H1 (cell line): Measurements from ENCODE around the gene COL4A1.

ENCODE experiments used
- CREB1 ChIP-seq: IDR thresholded peaks from 2 replicates; pipeline ENCODE4 v1.6.1; 2012; ENCODE audit warnings: inconsistent platforms
- GABPA ChIP-seq: IDR thresholded peaks from 2 replicates; pipeline ENCODE4 v1.6.1; 2011; ENCODE audit warnings: mild to moderate bottlenecking, low read length, moderate library complexity, borderline replicate concordance; ENCODE audit not compliant: insufficient read depth
- HDAC6 ChIP-seq: IDR thresholded peaks from one replicate; pipeline ENCODE4 v1.7.1; 2012; ENCODE audit warnings: low read depth, mild to moderate bottlenecking, inconsistent platforms, low read length, moderate library complexity
- POLR2A ChIP-seq, 2 experiments: IDR thresholded peaks; 1 replicate in 1 of 2; 2 replicates in 1 of 2; pipeline ENCODE4 v1.6.1; 2011; ENCODE audit warnings: low read depth in 2 of 2, low read length in 2 of 2, mild to moderate bottlenecking in 2 of 2; ENCODE audit errors: control extremely low read depth in 1 of 2
- RAD21 ChIP-seq, 2 experiments: IDR thresholded peaks in 1 of 2; conservative IDR thresholded peaks in 1 of 2; 2 replicates each; pipeline ENCODE4 v1.6.1; 2011; ENCODE audit warnings: low read depth in 2 of 2, low read length in 2 of 2, improper control_type of control experiment in 1 of 2, inconsistent platforms in 1 of 2, mild to moderate bottlenecking in 1 of 2, moderate library complexity in 1 of 2
- RXRA ChIP-seq: IDR thresholded peaks from 2 replicates; pipeline ENCODE4 v1.6.1; 2011; ENCODE audit warnings: low read depth, mild to moderate bottlenecking, low read length, moderate library complexity; ENCODE audit not compliant: insufficient read depth
- SRF ChIP-seq: IDR thresholded peaks from 2 replicates; pipeline ENCODE4 v1.6.1; 2011; ENCODE audit warnings: mild to moderate bottlenecking, low read depth, low read length, moderate library complexity
- SUZ12 ChIP-seq: fragments of 200-600 bp; sonication (generic); IDR thresholded peaks from 2 replicates; pipeline ENCODE4 v1.6.1; 2012; ENCODE audit warnings: mild to moderate bottlenecking, inconsistent platforms, low read length, moderate library complexity, mixed read lengths
- TEAD4 ChIP-seq: IDR thresholded peaks from 2 replicates; pipeline ENCODE4 v1.6.1; 2012; ENCODE audit warnings: low read depth, low read length, inconsistent platforms, mixed read lengths
- TF ChIP-seq, protein P1 (sequence below), 3 experiments: IDR thresholded peaks; 1 replicate in 2 of 3; 2 replicates in 1 of 3; pipeline versions ENCODE4 v1.5.1 to v1.6.1; 2011; ENCODE audit warnings: low read length in 3 of 3, mild to moderate bottlenecking in 3 of 3, inconsistent platforms in 2 of 3, low read depth in 1 of 3, moderate library complexity in 1 of 3; ENCODE audit not compliant: insufficient read depth in 1 of 3; ENCODE audit errors: control extremely low read depth in 1 of 3
- TF ChIP-seq, protein P2 (sequence below): IDR thresholded peaks from 2 replicates; pipeline ENCODE4 v1.6.1; 2011; ENCODE audit warnings: low read depth, mild to moderate bottlenecking, low read length; ENCODE audit not compliant: insufficient read depth
- TF ChIP-seq, protein P3 (sequence below): IDR thresholded peaks from 2 replicates; pipeline ENCODE4 v1.6.1; 2011; ENCODE audit warnings: low read length, improper control_type of control experiment

DNA sequence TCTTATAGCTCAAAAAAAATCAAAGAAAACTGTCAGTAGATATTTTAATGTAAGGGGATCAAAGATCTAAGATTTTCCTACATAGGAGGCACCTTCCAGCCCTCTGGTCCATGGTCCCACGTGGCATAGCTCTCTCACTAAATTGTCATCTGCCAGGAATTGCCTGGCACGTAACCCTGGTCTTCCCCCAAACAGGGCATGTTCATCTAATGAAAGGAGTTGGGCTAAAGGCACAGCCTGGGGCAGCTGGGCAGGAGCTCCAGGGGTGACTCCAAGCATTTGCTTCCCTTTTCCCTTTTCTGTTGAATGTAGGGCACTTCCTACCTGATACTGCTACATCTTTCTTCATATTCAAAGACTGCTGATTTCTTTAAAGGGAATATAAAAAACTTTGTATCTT is 148.7 kb downstream of the COL4A1 start:
- TF ChIP-seq, protein P1, sequence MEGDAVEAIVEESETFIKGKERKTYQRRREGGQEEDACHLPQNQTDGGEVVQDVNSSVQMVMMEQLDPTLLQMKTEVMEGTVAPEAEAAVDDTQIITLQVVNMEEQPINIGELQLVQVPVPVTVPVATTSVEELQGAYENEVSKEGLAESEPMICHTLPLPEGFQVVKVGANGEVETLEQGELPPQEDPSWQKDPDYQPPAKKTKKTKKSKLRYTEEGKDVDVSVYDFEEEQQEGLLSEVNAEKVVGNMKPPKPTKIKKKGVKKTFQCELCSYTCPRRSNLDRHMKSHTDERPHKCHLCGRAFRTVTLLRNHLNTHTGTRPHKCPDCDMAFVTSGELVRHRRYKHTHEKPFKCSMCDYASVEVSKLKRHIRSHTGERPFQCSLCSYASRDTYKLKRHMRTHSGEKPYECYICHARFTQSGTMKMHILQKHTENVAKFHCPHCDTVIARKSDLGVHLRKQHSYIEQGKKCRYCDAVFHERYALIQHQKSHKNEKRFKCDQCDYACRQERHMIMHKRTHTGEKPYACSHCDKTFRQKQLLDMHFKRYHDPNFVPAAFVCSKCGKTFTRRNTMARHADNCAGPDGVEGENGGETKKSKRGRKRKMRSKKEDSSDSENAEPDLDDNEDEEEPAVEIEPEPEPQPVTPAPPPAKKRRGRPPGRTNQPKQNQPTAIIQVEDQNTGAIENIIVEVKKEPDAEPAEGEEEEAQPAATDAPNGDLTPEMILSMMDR (IDR thresholded peaks at IDR 0.05; ENCODE audit: control extremely low read depth in 1 of 3, insufficient read depth in 1 of 3, low read depth in 1 of 3, low read length in 3 of 3) = no peak
- TF ChIP-seq RAD21 (IDR thresholded peaks at IDR 0.05 in 1 of 2, conservative IDR thresholded peaks at IDR 0.05 in 1 of 2; ENCODE audit: low read depth in 2 of 2, low read length in 2 of 2) = no peak
- TF ChIP-seq CREB1 = no peak
- TF ChIP-seq, protein P2, sequence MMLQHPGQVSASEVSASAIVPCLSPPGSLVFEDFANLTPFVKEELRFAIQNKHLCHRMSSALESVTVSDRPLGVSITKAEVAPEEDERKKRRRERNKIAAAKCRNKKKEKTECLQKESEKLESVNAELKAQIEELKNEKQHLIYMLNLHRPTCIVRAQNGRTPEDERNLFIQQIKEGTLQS = no peak
- TF ChIP-seq GABPA = no peak
- TF ChIP-seq HDAC6 = no peak
- TF ChIP-seq, protein P3, sequence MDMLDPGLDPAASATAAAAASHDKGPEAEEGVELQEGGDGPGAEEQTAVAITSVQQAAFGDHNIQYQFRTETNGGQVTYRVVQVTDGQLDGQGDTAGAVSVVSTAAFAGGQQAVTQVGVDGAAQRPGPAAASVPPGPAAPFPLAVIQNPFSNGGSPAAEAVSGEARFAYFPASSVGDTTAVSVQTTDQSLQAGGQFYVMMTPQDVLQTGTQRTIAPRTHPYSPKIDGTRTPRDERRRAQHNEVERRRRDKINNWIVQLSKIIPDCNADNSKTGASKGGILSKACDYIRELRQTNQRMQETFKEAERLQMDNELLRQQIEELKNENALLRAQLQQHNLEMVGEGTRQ = no peak
- TF ChIP-seq TEAD4 = no peak
- TF ChIP-seq RXRA = no peak
- TF ChIP-seq POLR2A (IDR thresholded peaks at IDR 0.05; ENCODE audit: control extremely low read depth in 1 of 2, low read depth in 2 of 2, low read length in 2 of 2) = no peak
- TF ChIP-seq SRF = no peak
- TF ChIP-seq SUZ12 = no peak
